SW480 (cell line): ENCODE data around the gene LRRC8E.
"Not testable (repeated sequence)": the region's sequence is repeated elsewhere in the genome, so short reads cannot be mapped to it uniquely, and the experiment has no call there.

ENCODE experiments used
- DNase-seq: peaks from one replicate; pipeline ENCODE4 v3.0.0-alpha.2; 2016; ENCODE audit warnings: low spot score

Gene LRRC8E

GRCh38 chr19:7920519-7921301, 32.4 kb downstream of the LRRC8E start:
- peak; percentile 95 for DNase-seq

- DNase-seq = no peak
Observed at GRCh38 chr19:7921302-7921966, 33.1 kb downstream of the LRRC8E start.

GRCh38 chr19:7921967-7922835, 33.9 kb downstream of the LRRC8E start:
- no peak for DNase-seq

- no peak for DNase-seq
Observed at GRCh38 chr19:7922836-7923195, 34.5 kb downstream of the LRRC8E start.

- DNase-seq = no peak
Observed at GRCh38 chr19:7923295-7924191, 35.2 kb downstream of the LRRC8E start.

- DNase-seq = no peak
Observed at GRCh38 chr19:7924241-7924640, 35.9 kb downstream of the LRRC8E start.

- DNase-seq = no peak
Observed at GRCh38 chr19:7924651-7925170, 36.4 kb downstream of the LRRC8E start.

- peak; percentile 70 for DNase-seq
Observed at GRCh38 chr19:7925171-7925851, 37.0 kb downstream of the LRRC8E start.

- DNase-seq = peak; percentile 49
Observed at GRCh38 chr19:7926021-7926726, 37.9 kb downstream of the LRRC8E start, which contains the start of gene CTXN1. TSS of gene CTXN1 (minus strand) at chr19:7926135. CDS start at chr19:7925538, 597 bp downstream.

GRCh38 chr19:7926727-7927604, 38.7 kb downstream of the LRRC8E start:
- no peak for DNase-seq

- DNase-seq = no peak
Observed at GRCh38 chr19:7927605-7928333, 39.5 kb downstream of the LRRC8E start.

GRCh38 chr19:7928334-7928706, 40.0 kb downstream of the LRRC8E start:
- DNase-seq = no peak

GRCh38 chr19:7928741-7929701, 40.7 kb downstream of the LRRC8E start:
- peak; percentile 74 for DNase-seq

- DNase-seq = not testable (repeated sequence)
Observed at GRCh38 chr19:7930030-7930429, 41.7 kb downstream of the LRRC8E start.

GRCh38 chr19:7930765-7931164, 42.5 kb downstream of the LRRC8E start:
- no peak for DNase-seq

GRCh38 chr19:7931221-7932061, 43.1 kb downstream of the LRRC8E start:
- DNase-seq = no peak
